Measurements from ENCODE around the gene THRB.

Gene THRB

GRCh38 chr3:24318677-24319287, 175.9 kb downstream of the THRB start:
- no peak overlapping the region for H3K4me3 ChIP-seq (ENCODE audit: low read depth, low read length)
- DNase-seq (ENCODE audit: low read depth): no peak
- TF ChIP-seq MYC (IDR thresholded peaks at IDR 0.05; ENCODE audit: low read depth, low read length) (no peak), CTCF (IDR thresholded peaks at IDR 0.05; ENCODE audit: low read depth, low read length) (no peak), MAX (IDR thresholded peaks at IDR 0.05; ENCODE audit: low read depth, low read length) (no peak), POLR2A (IDR thresholded peaks at IDR 0.05; ENCODE audit: extremely low read depth, insufficient read length) (no peak)

GRCh38 chr3:24316887-24317383, 177.7 kb downstream of the THRB start:
- no peak for TF ChIP-seq POLR2A (IDR thresholded peaks at IDR 0.05; ENCODE audit: extremely low read depth, insufficient read length)
- no peak for TF ChIP-seq MYC (IDR thresholded peaks at IDR 0.05; ENCODE audit: low read depth, low read length)
- TF ChIP-seq MAX (IDR thresholded peaks at IDR 0.05; ENCODE audit: low read depth, low read length): no peak
- no peak for TF ChIP-seq CTCF (IDR thresholded peaks at IDR 0.05; ENCODE audit: low read depth, low read length)

GRCh38 chr3:24315971-24316370, 178.7 kb downstream of the THRB start:
- TF ChIP-seq CTCF (IDR thresholded peaks at IDR 0.05; ENCODE audit: low read depth, low read length) (no peak), MYC (IDR thresholded peaks at IDR 0.05; ENCODE audit: low read depth, low read length) (no peak), MAX (IDR thresholded peaks at IDR 0.05; ENCODE audit: low read depth, low read length) (no peak), POLR2A (IDR thresholded peaks at IDR 0.05; ENCODE audit: extremely low read depth, insufficient read length) (no peak)
- DNase-seq (ENCODE audit: low read depth): no peak
- H3K4me3 ChIP-seq (ENCODE audit: low read depth, low read length): no peak overlapping the region

More at GRCh38 chr3:24316887-24317383, 177.7 kb downstream of the THRB start:
- no peak overlapping the region for H3K4me3 ChIP-seq (ENCODE audit: low read depth, low read length)
- no peak for DNase-seq (ENCODE audit: low read depth)

- TF ChIP-seq MAX (IDR thresholded peaks at IDR 0.05; ENCODE audit: low read depth, low read length): no peak
- H3K4me3 ChIP-seq (ENCODE audit: low read depth, low read length): no peak overlapping the region
- no peak for DNase-seq (ENCODE audit: low read depth)
These were observed 179.3 kb downstream of the THRB start for GRCh38 chr3:24315356-24315755.

- no peak overlapping the region for H3K4me3 ChIP-seq (ENCODE audit: low read depth, low read length)
- DNase-seq (ENCODE audit: low read depth): no peak
- TF ChIP-seq POLR2A (IDR thresholded peaks at IDR 0.05; ENCODE audit: extremely low read depth, insufficient read length) (no peak), MAX (IDR thresholded peaks at IDR 0.05; ENCODE audit: low read depth, low read length) (no peak)
These were observed 182.8 kb downstream of the THRB start for GRCh38 chr3:24311881-24312280.

- H3K4me3 ChIP-seq (ENCODE audit: low read depth, low read length): no peak overlapping the region
- no peak for TF ChIP-seq MYC (IDR thresholded peaks at IDR 0.05; ENCODE audit: low read depth, low read length)
- TF ChIP-seq CTCF (IDR thresholded peaks at IDR 0.05; ENCODE audit: low read depth, low read length): no peak
- no peak for TF ChIP-seq POLR2A (IDR thresholded peaks at IDR 0.05; ENCODE audit: extremely low read depth, insufficient read length)
- TF ChIP-seq MAX (IDR thresholded peaks at IDR 0.05; ENCODE audit: low read depth, low read length): no peak
- DNase-seq (ENCODE audit: low read depth): no peak
These were observed 183.8 kb downstream of the THRB start for GRCh38 chr3:24310887-24311286.
